Measurements from ENCODE around the gene FAM47C.
"Not testable (repeated sequence)": the region's sequence is repeated elsewhere in the genome, so short reads cannot be mapped to it uniquely, and the experiment has no call there.

- TF ChIP-seq MAZ (IDR thresholded peaks at IDR 0.05; ENCODE audit: borderline replicate concordance, low read depth, low read length); CTCF (conservative IDR thresholded peaks at IDR 0.05; ENCODE audit: low read depth, low read length); ELK1 (IDR thresholded peaks at IDR 0.05; ENCODE audit: borderline replicate concordance, low read depth, low read length); RFX5 (IDR thresholded peaks at IDR 0.05; ENCODE audit: low read depth, low read length); BHLHE40 (IDR thresholded peaks at IDR 0.05; ENCODE audit: low read depth, low read length); RCOR1 (IDR thresholded peaks at IDR 0.05; ENCODE audit: insufficient replicate concordance, low read length); CEBPB (IDR thresholded peaks at IDR 0.05; ENCODE audit: low read depth, low read length); POLR2A (IDR thresholded peaks at IDR 0.05; ENCODE audit: low read depth, low read length); NFE2L2 (IDR thresholded peaks at IDR 0.05; ENCODE audit: low read depth, low read length); MAFK (IDR thresholded peaks at IDR 0.05; ENCODE audit: low read depth, low read length): not testable (repeated sequence)
These were observed at the start of gene FAM47C for GRCh38 chrX:37008182-37008581.

Data from IMR-90 (cell line).